ENCODE data around the gene FMO5.
A peak's percentile ranks its signal among the peaks of the same experiment; 100 is the strongest.
"Not testable (repeated sequence)": the region's sequence is repeated elsewhere in the genome, so short reads cannot be mapped to it uniquely, and the experiment has no call there.

Gene FMO5

GRCh38 chr1:147246044-147246690 lies 21.0 kb upstream of the FMO5 start:
- Histone ChIP-seq H3K9me3 (ENCODE audit: low read length) (no peaks in the 10 kb centered on the region), H2AFZ (ENCODE audit: low read depth, low read length) (no peak overlapping the region), H3K4me3 (ENCODE audit: low read length) (no peak overlapping the region), H3K4me1 (ENCODE audit: insufficient read depth, low read length) (peaks cover 15% of the 10 kb centered on the region), H3K36me3 (ENCODE audit: insufficient read depth, low read length) (no peaks in the 10 kb centered on the region), H3K27me3 (ENCODE audit: insufficient read depth, low read length) (no peaks in the 10 kb centered on the region)

- H3K36me3 ChIP-seq (ENCODE audit: insufficient read depth, low read length): no peaks in the 10 kb centered on the region
- H3K4me1 ChIP-seq (ENCODE audit: insufficient read depth, low read length): peaks cover 15% of the 10 kb centered on the region
- H3K4me3 ChIP-seq (ENCODE audit: low read length): no peak overlapping the region
- H3K9me3 ChIP-seq (ENCODE audit: low read length): no peaks in the 10 kb centered on the region
- no peak overlapping the region for H2AFZ ChIP-seq (ENCODE audit: low read depth, low read length)
- H3K27me3 ChIP-seq (ENCODE audit: insufficient read depth, low read length): no peaks in the 10 kb centered on the region
Measured at GRCh38 chr1:147245586-147246021, 20.5 kb upstream of the FMO5 start.

- Histone ChIP-seq H3K4me3 (ENCODE audit: low read length) (no peak overlapping the region), H2AFZ (ENCODE audit: low read depth, low read length) (no peak overlapping the region)
Measured at GRCh38 chr1:147245129-147245528, 20.0 kb upstream of the FMO5 start.

GRCh38 chr1:147243841-147244240 lies 18.7 kb upstream of the FMO5 start:
- Histone ChIP-seq H3K4me3 (ENCODE audit: low read length) (peak overlapping the region; percentile 87), H2AFZ (ENCODE audit: low read depth, low read length) (peak overlapping the region; percentile 98), H3K27me3 (ENCODE audit: insufficient read depth, low read length) (no peaks in the 10 kb centered on the region), H3K36me3 (ENCODE audit: insufficient read depth, low read length) (no peaks in the 10 kb centered on the region), H3K9me3 (ENCODE audit: low read length) (no peaks in the 10 kb centered on the region), H3K4me1 (ENCODE audit: insufficient read depth, low read length) (peaks cover 15% of the 10 kb centered on the region)

More at GRCh38 chr1:147245129-147245528, 20.0 kb upstream of the FMO5 start:
- no peaks in the 10 kb centered on the region for H3K36me3 ChIP-seq (ENCODE audit: insufficient read depth, low read length)
- H3K4me1 ChIP-seq (ENCODE audit: insufficient read depth, low read length): peaks cover 15% of the 10 kb centered on the region
- no peaks in the 10 kb centered on the region for H3K9me3 ChIP-seq (ENCODE audit: low read length)
- no peaks in the 10 kb centered on the region for H3K27me3 ChIP-seq (ENCODE audit: insufficient read depth, low read length)

GRCh38 chr1:147243228-147243685 lies 18.1 kb upstream of the FMO5 start:
- peak overlapping the region; percentile 87 for H3K4me3 ChIP-seq (ENCODE audit: low read length)
- peak overlapping the region; percentile 98 for H2AFZ ChIP-seq (ENCODE audit: low read depth, low read length)
- H3K27me3 ChIP-seq (ENCODE audit: insufficient read depth, low read length): no peaks in the 10 kb centered on the region
- peaks cover 15% of the 10 kb centered on the region for H3K4me1 ChIP-seq (ENCODE audit: insufficient read depth, low read length)
- H3K9me3 ChIP-seq (ENCODE audit: low read length): no peaks in the 10 kb centered on the region
- no peaks in the 10 kb centered on the region for H3K36me3 ChIP-seq (ENCODE audit: insufficient read depth, low read length)

GRCh38 chr1:147242449-147243227 lies 17.5 kb upstream of the FMO5 start, which contains the start of gene CHD1L:
Gene CHD1L, plus strand, starts transcription at chr1:147242684. Its CDS starts 20 bp downstream, at chr1:147242704.
- H3K4me3 ChIP-seq (ENCODE audit: low read length): peak within 1 kb of the TSS; percentile 87
- H3K27me3 ChIP-seq (ENCODE audit: insufficient read depth, low read length): no peaks in the 10 kb centered on the region
- no peaks in the 10 kb centered on the region for H3K36me3 ChIP-seq (ENCODE audit: insufficient read depth, low read length)
- H3K4me1 ChIP-seq (ENCODE audit: insufficient read depth, low read length): peaks cover 15% of the 10 kb centered on the region
- H3K9me3 ChIP-seq (ENCODE audit: low read length): no peaks in the 10 kb centered on the region
- H2AFZ ChIP-seq (ENCODE audit: low read depth, low read length): peak within 1 kb of the TSS; percentile 98

- Histone ChIP-seq H3K4me1 (ENCODE audit: insufficient read depth, low read length) (peaks cover 15% of the 10 kb centered on the region), H3K9me3 (ENCODE audit: low read length) (no peaks in the 10 kb centered on the region), H2AFZ (ENCODE audit: low read depth, low read length) (peak overlapping the region; percentile 98), H3K36me3 (ENCODE audit: insufficient read depth, low read length) (no peaks in the 10 kb centered on the region), H3K4me3 (ENCODE audit: low read length) (peak overlapping the region; percentile 87), H3K27me3 (ENCODE audit: insufficient read depth, low read length) (no peaks in the 10 kb centered on the region)
Measured at GRCh38 chr1:147241934-147242448, 16.9 kb upstream of the FMO5 start.

- H3K4me3 ChIP-seq (ENCODE audit: low read length); H3K27me3 ChIP-seq (ENCODE audit: insufficient read depth, low read length); H3K36me3 ChIP-seq (ENCODE audit: insufficient read depth, low read length); H3K9me3 ChIP-seq (ENCODE audit: low read length); H2AFZ ChIP-seq (ENCODE audit: low read depth, low read length): not testable (repeated sequence)
- H3K4me1 ChIP-seq (ENCODE audit: insufficient read depth, low read length): peaks cover 15% of the 10 kb centered on the region
Measured at GRCh38 chr1:147240131-147240721, 15.1 kb upstream of the FMO5 start.

GRCh38 chr1:147238925-147239820 lies 14.0 kb upstream of the FMO5 start:
- Histone ChIP-seq H2AFZ (ENCODE audit: low read depth, low read length) (no peak overlapping the region), H3K36me3 (ENCODE audit: insufficient read depth, low read length) (no peaks in the 10 kb centered on the region), H3K9me3 (ENCODE audit: low read length) (peaks cover 8% of the 10 kb centered on the region), H3K4me1 (ENCODE audit: insufficient read depth, low read length) (peaks cover 8% of the 10 kb centered on the region), H3K4me3 (ENCODE audit: low read length) (no peak overlapping the region), H3K27me3 (ENCODE audit: insufficient read depth, low read length) (no peaks in the 10 kb centered on the region)

- no peak overlapping the region for H2AFZ ChIP-seq (ENCODE audit: low read depth, low read length)
Measured at GRCh38 chr1:147238053-147238902, 13.1 kb upstream of the FMO5 start.

GRCh38 chr1:147236959-147237791 lies 12.0 kb upstream of the FMO5 start:
- Histone ChIP-seq H3K27me3 (ENCODE audit: insufficient read depth, low read length) (no peaks in the 10 kb centered on the region), H3K4me1 (ENCODE audit: insufficient read depth, low read length) (peaks cover 2% of the 10 kb centered on the region), H3K36me3 (ENCODE audit: insufficient read depth, low read length) (no peaks in the 10 kb centered on the region), H2AFZ (ENCODE audit: low read depth, low read length) (no peak overlapping the region), H3K9me3 (ENCODE audit: low read length) (peaks cover 9% of the 10 kb centered on the region), H3K4me3 (ENCODE audit: low read length) (no peak overlapping the region)

More at GRCh38 chr1:147238053-147238902, 13.1 kb upstream of the FMO5 start:
- H3K4me3 ChIP-seq (ENCODE audit: low read length): no peak overlapping the region
- no peaks in the 10 kb centered on the region for H3K36me3 ChIP-seq (ENCODE audit: insufficient read depth, low read length)
- H3K4me1 ChIP-seq (ENCODE audit: insufficient read depth, low read length): peaks cover 3% of the 10 kb centered on the region
- peaks cover 8% of the 10 kb centered on the region for H3K9me3 ChIP-seq (ENCODE audit: low read length)
- no peaks in the 10 kb centered on the region for H3K27me3 ChIP-seq (ENCODE audit: insufficient read depth, low read length)

Data from neuron (in vitro differentiated cells).